Lower lobe of right lung (tissue), 2 donors: Measurements from ENCODE around the gene SCAMP5. TPM values are rescaled to one million over a fixed set of nuclear protein-coding genes. Genes with fewer than 3 reads are reported as not detected.

Experiments used
- ATAC-seq, 2 donors: fragments of 200-7000 bp; cut with Tn5 transposase; one replicate each; pipeline ENCODE4 v1.9.1; 2020 to 2022; ENCODE audit warnings: mild to moderate bottlenecking in 2 of 2, moderate library complexity in 2 of 2
- DNase-seq: peaks from one replicate; pipeline ENCODE4 v3.0.0-alpha.2; 2020
- H3K27ac ChIP-seq: fragments of 200-600 bp; one replicate; pipeline ENCODE4 v1.8.0; 2022
- H3K27me3 ChIP-seq: fragments of 200-600 bp; one replicate; pipeline ENCODE4 v1.8.0; 2022; ENCODE audit warnings: low read depth
- H3K36me3 ChIP-seq: fragments of 200-600 bp; one replicate; pipeline ENCODE4 v1.8.0; 2022; ENCODE audit warnings: mild to moderate bottlenecking
- H3K4me1 ChIP-seq: fragments of 200-600 bp; one replicate; pipeline ENCODE4 v1.8.0; 2022
- H3K4me3 ChIP-seq: fragments of 200-600 bp; one replicate; pipeline ENCODE4 v1.8.0; 2022; ENCODE audit warnings: mild to moderate bottlenecking
- H3K9me3 ChIP-seq: fragments of 200-600 bp; one replicate; pipeline ENCODE4 v1.8.0; 2022
- CTCF ChIP-seq: fragments of 200-600 bp; IDR thresholded peaks from one replicate; pipeline ENCODE4 v1.8.0; 2022; ENCODE audit warnings: antibody characterized with exemption, mild to moderate bottlenecking
- intact Hi-C: fragments of 100-400 bp; cut with DNase I; formaldehyde crosslinking; loops from one replicate; pipeline ENCODE4 v1.11.0; 2022
- total RNA-seq: library from RNA; stranded (reverse); fragmentation: NEBNext Ultra II Directional; extraction: Animal tissue kit (Norgen Biotek cat#: 25700); gene quantifications from one replicate; pipeline ENCODE4 v1.2.1, GENCODE V29; 2021
- donor health status: DM: no; HTN: yes; CAD: no; lungs with severe emphysema.

The SCAMP5 gene
- total RNA-seq, 1 donor from 2014 or later: 1.9 TPM

GRCh38 chr15:74977599-74977998 lies 17.8 kb upstream of the SCAMP5 start:
- Histone ChIP-seq H3K9me3 (no peaks in the 10 kb centered on the region), H3K4me1 (no peaks in the 10 kb centered on the region), H3K4me3 (no peak overlapping the region), H3K27ac (no peak overlapping the region), H3K27me3 (no peaks in the 10 kb centered on the region), H3K36me3 (no peaks in the 10 kb centered on the region)
- DNase-seq: no peak
- intact Hi-C loops: no loop called here
- ATAC-seq: no peak
- no peak for TF ChIP-seq CTCF

GRCh38 chr15:74978077-74978476 lies 17.3 kb upstream of the SCAMP5 start:
- no peak overlapping the region for H3K4me3 ChIP-seq

GRCh38 chr15:74978503-74978902 lies 16.9 kb upstream of the SCAMP5 start:
- ATAC-seq: peak; percentile 66 to 83
- intact Hi-C loops: no loop called here
- no peak for TF ChIP-seq CTCF
- H3K27ac ChIP-seq: no peak overlapping the region
- no peak overlapping the region for H3K4me3 ChIP-seq
- no peak for DNase-seq
- H3K27me3 ChIP-seq: peaks cover 3% of the 10 kb centered on the region
- no peaks in the 10 kb centered on the region for H3K9me3 ChIP-seq
- no peaks in the 10 kb centered on the region for H3K4me1 ChIP-seq
- no peaks in the 10 kb centered on the region for H3K36me3 ChIP-seq

More at GRCh38 chr15:74978077-74978476, 17.3 kb upstream of the SCAMP5 start:
- no peak overlapping the region for H3K27ac ChIP-seq
- no peak for ATAC-seq
- intact Hi-C loops: no loop called here
- H3K9me3 ChIP-seq: no peaks in the 10 kb centered on the region
- H3K4me1 ChIP-seq: no peaks in the 10 kb centered on the region
- H3K36me3 ChIP-seq: no peaks in the 10 kb centered on the region
- no peaks in the 10 kb centered on the region for H3K27me3 ChIP-seq
- DNase-seq: no peak
- no peak for TF ChIP-seq CTCF

- Histone ChIP-seq H3K9me3 (no peaks in the 10 kb centered on the region), H3K27ac (no peak overlapping the region), H3K4me1 (no peaks in the 10 kb centered on the region), H3K36me3 (no peaks in the 10 kb centered on the region), H3K4me3 (no peak overlapping the region), H3K27me3 (peaks cover 4% of the 10 kb centered on the region)
- DNase-seq: no peak
- intact Hi-C loops: no loop called here
- TF ChIP-seq CTCF: no peak
- no peak for ATAC-seq
Observed at GRCh38 chr15:74982183-74982582, 13.2 kb upstream of the SCAMP5 start.

- intact Hi-C loops: no loop called here
- H3K4me3 ChIP-seq: no peak overlapping the region
- H3K4me1 ChIP-seq: no peaks in the 10 kb centered on the region
- DNase-seq (no peak), ATAC-seq (peak; percentile 49 to 71)
- TF ChIP-seq CTCF: no peak
- no peaks in the 10 kb centered on the region for H3K9me3 ChIP-seq
- peaks cover 4% of the 10 kb centered on the region for H3K27me3 ChIP-seq
- no peak overlapping the region for H3K27ac ChIP-seq
- H3K36me3 ChIP-seq: no peaks in the 10 kb centered on the region
Observed at GRCh38 chr15:74983725-74984231, 11.6 kb upstream of the SCAMP5 start.
